K562 (cell line): ENCODE measurements around the gene PCDH9. TPM values are rescaled to one million over a fixed set of nuclear protein-coding genes. Genes with fewer than 3 reads are reported as not detected.

Experiments used
- HDAC6 ChIP-seq: IDR thresholded peaks from 2 replicates; pipeline ENCODE4 v1.6.1; 2012; ENCODE audit warnings: low read depth, mild to moderate bottlenecking, control low read depth, inconsistent platforms, low read length, moderate library complexity
- MIER1 ChIP-seq: fragments of 450-650 bp; IDR thresholded peaks from 2 replicates; pipeline ENCODE4 v1.6.1; 2016; ENCODE audit warnings: antibody characterized with exemption, mild to moderate bottlenecking, low read depth
- PPARD ChIP-seq: fragments of 250-450 bp; sonication (Bioruptor Pico); IDR thresholded peaks from 2 replicates; pipeline ENCODE4 v1.8.0; 2022; ENCODE audit warnings: inconsistent platforms, mild to moderate bottlenecking, moderate library complexity
- PURB ChIP-seq: sonication (generic); formaldehyde crosslinking; IDR thresholded peaks from 2 replicates; pipeline ENCODE4 v1.9.0; 2021; ENCODE audit warnings: low read depth, mild to moderate bottlenecking, missing genetic modification reagents
- SMARCA4 ChIP-seq: fragments of 450-650 bp; IDR thresholded peaks from 2 replicates; pipeline ENCODE4 v1.6.1; 2016
- ZNF239 ChIP-seq: fragments of 250-450 bp; sonication (Bioruptor Pico); IDR thresholded peaks from 2 replicates; pipeline ENCODE4 v1.4.0; 2020; ENCODE audit warnings: mild to moderate bottlenecking
- ZNF589 ChIP-seq: fragments of 200-800 bp; sonication (Bioruptor generic); IDR thresholded peaks from 2 replicates; pipeline ENCODE4 v1.6.1; 2016; ENCODE audit warnings: low read depth, missing genetic modification characterization, missing compliant biosample characterization
- polyA plus RNA-seq, 8 experiments: library from polyadenylated mRNA; depleted of rRNA in 4 of 8; stranded (reverse) in 5 of 8; unstranded in 3 of 8; fragments of >200 nt; fragmentation: Nextera tagmentation in 2 of 8; fragmentation: Illumina TruSeq in 1 of 8; extraction: Ambion mirVana in 2 of 8; extraction: Trizol in 1 of 8; gene quantifications; 2 replicates each; pipeline versions ENCODE4 v1.2.1 to v1.2.3, GENCODE V29; 2011 to 2014; ENCODE audit warnings: inconsistent platforms in 1 of 8, missing spikeins in 1 of 8
- total RNA-seq, 7 experiments: library from RNA; depleted of rRNA in 6 of 7; stranded (reverse); fragments of >200 nt in 6 of 7; fragmentation: Illumina TruSeq in 2 of 7; extraction: Trizol in 2 of 7; gene quantifications; 2 replicates each; pipeline versions ENCODE4 v1.2.1 to v1.2.3, GENCODE V29; 2011 to 2021; ENCODE audit warnings: low replicate concordance in 1 of 7
- TF ChIP-seq, protein P1 (sequence below): fragments of 200-800 bp; sonication (Bioruptor generic); IDR thresholded peaks from 2 replicates; pipeline ENCODE4 v1.6.1; 2016; ENCODE audit warnings: missing genetic modification characterization, missing compliant biosample characterization
- TF ChIP-seq, protein P2 (sequence below): fragments of 450-650 bp; IDR thresholded peaks from 2 replicates; pipeline ENCODE4 v1.6.1; 2017; ENCODE audit warnings: antibody characterized with exemption
- TF ChIP-seq, protein P3 (sequence below): sonication (generic); formaldehyde crosslinking; IDR thresholded peaks from 2 replicates; pipeline ENCODE4 v1.8.1; 2023; ENCODE audit warnings: mild to moderate bottlenecking, missing genetic modification reagents
- TF ChIP-seq, protein P4 (sequence below): fragments of 250-450 bp; sonication (Bioruptor Pico); IDR thresholded peaks from 2 replicates; pipeline ENCODE4 v1.8.0; 2022; ENCODE audit warnings: moderate library complexity, mild to moderate bottlenecking, inconsistent platforms

PCDH9 gene
- total and polyA plus RNA-seq, 9 of the 15 experiments (the other 6 are each of a cell fraction or from before 2014, with no cell fraction given): 1.1 to 6.7 (median 4.9) TPM

DNA sequence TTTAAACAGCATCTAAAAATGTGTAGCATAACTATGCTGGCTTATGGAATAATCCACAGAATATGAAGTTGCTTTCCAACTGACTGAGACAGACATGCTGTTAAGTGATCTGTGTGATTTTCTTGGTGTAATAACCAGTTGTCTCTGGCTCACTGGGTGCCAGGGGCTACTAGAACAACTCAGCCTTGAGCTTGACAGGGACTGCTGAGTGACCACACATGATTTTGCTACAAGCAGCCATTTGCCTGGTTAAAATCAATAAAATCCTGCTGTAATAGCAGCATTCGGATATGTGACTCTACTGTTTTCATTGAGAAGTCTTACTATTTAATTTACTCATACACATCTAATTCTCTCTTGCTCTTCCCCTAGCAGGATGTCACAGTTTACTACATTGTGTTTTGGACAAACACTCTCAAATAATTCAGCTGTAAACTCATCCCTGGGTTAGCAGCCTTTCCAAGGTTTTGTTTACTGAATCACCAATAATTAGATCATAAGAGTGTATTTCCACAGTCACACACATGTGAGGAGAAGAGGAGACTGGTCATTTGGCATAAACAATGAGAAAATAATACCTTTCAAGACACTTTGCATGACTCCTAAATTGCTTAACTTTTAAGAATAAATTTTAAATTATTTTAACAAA is 426.2 kb downstream of the PCDH9 start (continued):
- TF ChIP-seq, protein P1, sequence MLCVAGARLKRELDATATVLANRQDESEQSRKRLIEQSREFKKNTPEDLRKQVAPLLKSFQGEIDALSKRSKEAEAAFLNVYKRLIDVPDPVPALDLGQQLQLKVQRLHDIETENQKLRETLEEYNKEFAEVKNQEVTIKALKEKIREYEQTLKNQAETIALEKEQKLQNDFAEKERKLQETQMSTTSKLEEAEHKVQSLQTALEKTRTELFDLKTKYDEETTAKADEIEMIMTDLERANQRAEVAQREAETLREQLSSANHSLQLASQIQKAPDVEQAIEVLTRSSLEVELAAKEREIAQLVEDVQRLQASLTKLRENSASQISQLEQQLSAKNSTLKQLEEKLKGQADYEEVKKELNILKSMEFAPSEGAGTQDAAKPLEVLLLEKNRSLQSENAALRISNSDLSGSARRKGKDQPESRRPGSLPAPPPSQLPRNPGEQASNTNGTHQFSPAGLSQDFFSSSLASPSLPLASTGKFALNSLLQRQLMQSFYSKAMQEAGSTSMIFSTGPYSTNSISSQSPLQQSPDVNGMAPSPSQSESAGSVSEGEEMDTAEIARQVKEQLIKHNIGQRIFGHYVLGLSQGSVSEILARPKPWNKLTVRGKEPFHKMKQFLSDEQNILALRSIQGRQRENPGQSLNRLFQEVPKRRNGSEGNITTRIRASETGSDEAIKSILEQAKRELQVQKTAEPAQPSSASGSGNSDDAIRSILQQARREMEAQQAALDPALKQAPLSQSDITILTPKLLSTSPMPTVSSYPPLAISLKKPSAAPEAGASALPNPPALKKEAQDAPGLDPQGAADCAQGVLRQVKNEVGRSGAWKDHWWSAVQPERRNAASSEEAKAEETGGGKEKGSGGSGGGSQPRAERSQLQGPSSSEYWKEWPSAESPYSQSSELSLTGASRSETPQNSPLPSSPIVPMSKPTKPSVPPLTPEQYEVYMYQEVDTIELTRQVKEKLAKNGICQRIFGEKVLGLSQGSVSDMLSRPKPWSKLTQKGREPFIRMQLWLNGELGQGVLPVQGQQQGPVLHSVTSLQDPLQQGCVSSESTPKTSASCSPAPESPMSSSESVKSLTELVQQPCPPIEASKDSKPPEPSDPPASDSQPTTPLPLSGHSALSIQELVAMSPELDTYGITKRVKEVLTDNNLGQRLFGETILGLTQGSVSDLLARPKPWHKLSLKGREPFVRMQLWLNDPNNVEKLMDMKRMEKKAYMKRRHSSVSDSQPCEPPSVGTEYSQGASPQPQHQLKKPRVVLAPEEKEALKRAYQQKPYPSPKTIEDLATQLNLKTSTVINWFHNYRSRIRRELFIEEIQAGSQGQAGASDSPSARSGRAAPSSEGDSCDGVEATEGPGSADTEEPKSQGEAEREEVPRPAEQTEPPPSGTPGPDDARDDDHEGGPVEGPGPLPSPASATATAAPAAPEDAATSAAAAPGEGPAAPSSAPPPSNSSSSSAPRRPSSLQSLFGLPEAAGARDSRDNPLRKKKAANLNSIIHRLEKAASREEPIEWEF: no peak
- TF ChIP-seq, protein P2, sequence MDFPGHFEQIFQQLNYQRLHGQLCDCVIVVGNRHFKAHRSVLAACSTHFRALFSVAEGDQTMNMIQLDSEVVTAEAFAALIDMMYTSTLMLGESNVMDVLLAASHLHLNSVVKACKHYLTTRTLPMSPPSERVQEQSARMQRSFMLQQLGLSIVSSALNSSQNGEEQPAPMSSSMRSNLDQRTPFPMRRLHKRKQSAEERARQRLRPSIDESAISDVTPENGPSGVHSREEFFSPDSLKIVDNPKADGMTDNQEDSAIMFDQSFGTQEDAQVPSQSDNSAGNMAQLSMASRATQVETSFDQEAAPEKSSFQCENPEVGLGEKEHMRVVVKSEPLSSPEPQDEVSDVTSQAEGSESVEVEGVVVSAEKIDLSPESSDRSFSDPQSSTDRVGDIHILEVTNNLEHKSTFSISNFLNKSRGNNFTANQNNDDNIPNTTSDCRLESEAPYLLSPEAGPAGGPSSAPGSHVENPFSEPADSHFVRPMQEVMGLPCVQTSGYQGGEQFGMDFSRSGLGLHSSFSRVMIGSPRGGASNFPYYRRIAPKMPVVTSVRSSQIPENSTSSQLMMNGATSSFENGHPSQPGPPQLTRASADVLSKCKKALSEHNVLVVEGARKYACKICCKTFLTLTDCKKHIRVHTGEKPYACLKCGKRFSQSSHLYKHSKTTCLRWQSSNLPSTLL: no peak
- TF ChIP-seq ZNF589 (CRISPR knock-in tag): no peak
- no peak for TF ChIP-seq MIER1
- TF ChIP-seq PPARD (CRISPR knock-in tag): no peak
- TF ChIP-seq HDAC6: no peak
- TF ChIP-seq PURB (CRISPR knock-in tag): no peak
- TF ChIP-seq, protein P3, sequence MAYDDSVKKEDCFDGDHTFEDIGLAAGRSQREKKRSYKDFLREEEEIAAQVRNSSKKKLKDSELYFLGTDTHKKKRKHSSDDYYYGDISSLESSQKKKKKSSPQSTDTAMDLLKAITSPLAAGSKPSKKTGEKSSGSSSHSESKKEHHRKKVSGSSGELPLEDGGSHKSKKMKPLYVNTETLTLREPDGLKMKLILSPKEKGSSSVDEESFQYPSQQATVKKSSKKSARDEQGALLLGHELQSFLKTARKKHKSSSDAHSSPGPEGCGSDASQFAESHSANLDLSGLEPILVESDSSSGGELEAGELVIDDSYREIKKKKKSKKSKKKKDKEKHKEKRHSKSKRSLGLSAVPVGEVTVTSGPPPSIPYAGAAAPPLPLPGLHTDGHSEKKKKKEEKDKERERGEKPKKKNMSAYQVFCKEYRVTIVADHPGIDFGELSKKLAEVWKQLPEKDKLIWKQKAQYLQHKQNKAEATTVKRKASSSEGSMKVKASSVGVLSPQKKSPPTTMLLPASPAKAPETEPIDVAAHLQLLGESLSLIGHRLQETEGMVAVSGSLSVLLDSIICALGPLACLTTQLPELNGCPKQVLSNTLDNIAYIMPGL (CRISPR knock-in tag): no peak
- TF ChIP-seq, protein P4, sequence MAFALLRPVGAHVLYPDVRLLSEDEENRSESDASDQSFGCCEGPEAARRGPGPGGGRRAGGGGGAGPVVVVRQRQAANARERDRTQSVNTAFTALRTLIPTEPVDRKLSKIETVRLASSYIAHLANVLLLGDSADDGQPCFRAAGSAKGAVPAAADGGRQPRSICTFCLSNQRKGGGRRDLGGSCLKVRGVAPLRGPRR (CRISPR knock-in tag): no peak
- TF ChIP-seq ZNF239 (CRISPR knock-in tag): no peak
- no peak for TF ChIP-seq SMARCA4
